A549 (cell line): ENCODE results near the gene PRR23E. TPM values are rescaled to one million over a fixed set of nuclear protein-coding genes. Genes with fewer than 3 reads are reported as not detected.

Source experiments
- ATAC-seq, 2 experiments: fragments of 200-7000 bp in 1 of 2; fragments of >200 bp in 1 of 2; cut with Nextera tagmentation in 1 of 2; cut with Tn5 transposase in 1 of 2; 3 replicates each; pipeline versions ENCODE4 v1.8.0 to v1.9.1; 2018 to 2020; ENCODE audit warnings: mild to moderate bottlenecking in 1 of 2, moderate library complexity in 1 of 2
- CTCF ChIA-PET: fragments of 300-600 bp; sonication (Branson Sonifier 250); formaldehyde crosslinking; extraction: SDS; loops from one replicate; lab custom pipeline; 2021; ENCODE audit warnings: antibody characterized with exemption, inconsistent platforms; lab: Yijun Ruan, JAX
- POLR2A ChIA-PET: fragments of 350-600 bp; formaldehyde crosslinking; extraction: SDS; loops from one replicate; lab custom pipeline; 2021; ENCODE audit warnings: antibody characterized with exemption, inconsistent platforms; lab: Yijun Ruan, JAX
- DNase-seq, 2 experiments: peaks; one replicate each; pipeline versions ENCODE4 v3.0.0 to v3.0.0-alpha.2; 2011 to 2016; ENCODE audit warnings: low read depth in 1 of 2, low spot score in 1 of 2
- FAIRE-seq: peaks from 2 replicates; lab custom pipeline; 2011; peaks lifted over from hg19 to GRCh38; lab: Jason Lieb, UNC
- H3K27ac ChIP-seq, 2 experiments: fragments of >200 bp; sonication (Bioruptor Twin); formaldehyde crosslinking; 3 replicates each; pipeline ENCODE4 v1.5.1; 2016 to 2017
- H3K4me1 ChIP-seq: fragments of >200 bp; sonication (Bioruptor Twin); formaldehyde crosslinking; 3 replicates; pipeline ENCODE4 v1.6.1; 2016
- H3K4me2 ChIP-seq: fragments of >200 bp; sonication (Bioruptor Twin); formaldehyde crosslinking; 3 replicates; pipeline ENCODE4 v1.6.1; 2016
- H3K4me3 ChIP-seq: fragments of >200 bp; sonication (Bioruptor Twin); formaldehyde crosslinking; 3 replicates; pipeline ENCODE4 v1.5.1; 2016
- H3K9me3 ChIP-seq: fragments of >200 bp; sonication (Bioruptor Twin); formaldehyde crosslinking; 3 replicates; pipeline ENCODE4 v1.6.1; 2016
- ATOH8 ChIP-seq: fragments of 250-450 bp; sonication (Bioruptor Pico); IDR thresholded peaks from 2 replicates; pipeline ENCODE4 v1.5.0; 2020; ENCODE audit warnings: low read depth, mild to moderate bottlenecking, moderate library complexity
- BCL3 ChIP-seq: fragments of >200 bp; sonication (Bioruptor Twin); formaldehyde crosslinking; IDR thresholded peaks from 3 replicates; pipeline ENCODE4 v1.6.1; 2016
- CEBPB ChIP-seq, 2 experiments: fragments of >200 bp in 1 of 2; sonication (Bioruptor Twin) in 1 of 2; formaldehyde crosslinking in 1 of 2; IDR thresholded peaks; 2 replicates each; pipeline ENCODE4 v1.6.1; 2012 to 2016
- CHD4 ChIP-seq: fragments of 200-600 bp; sonication (generic); IDR thresholded peaks from 2 replicates; pipeline ENCODE4 v1.6.1; 2016; ENCODE audit warnings: antibody characterized with exemption, mild to moderate bottlenecking, borderline replicate concordance
- CTCF ChIP-seq: fragments of >200 bp; sonication (Bioruptor Twin); formaldehyde crosslinking; IDR thresholded peaks from 3 replicates; pipeline ENCODE4 v1.5.1; 2016
- EHMT2 ChIP-seq: fragments of 200-600 bp; sonication (generic); IDR thresholded peaks from 2 replicates; pipeline ENCODE4 v1.6.1; 2016; ENCODE audit warnings: antibody characterized with exemption, low read depth, mild to moderate bottlenecking, moderate library complexity
- ESRRA ChIP-seq: fragments of 150-350 bp; IDR thresholded peaks from 2 replicates; pipeline ENCODE4 v1.6.1; 2014; ENCODE audit warnings: mild to moderate bottlenecking, low read length, borderline replicate concordance
- HDAC2 ChIP-seq: fragments of 200-600 bp; sonication (generic); IDR thresholded peaks from 2 replicates; pipeline ENCODE4 v1.6.1; 2016
- HEYL ChIP-seq: fragments of 250-450 bp; sonication (Bioruptor Pico); IDR thresholded peaks from 2 replicates; pipeline ENCODE4 v1.8.0; 2021; ENCODE audit warnings: mild to moderate bottlenecking, moderate library complexity
- HOXB13 ChIP-seq: fragments of 250-450 bp; sonication (Bioruptor Pico); IDR thresholded peaks from 2 replicates; pipeline ENCODE4 v1.5.0; 2020; ENCODE audit warnings: low read depth, mild to moderate bottlenecking, moderate library complexity
- JUN ChIP-seq, 2 experiments: fragments of >200 bp; sonication (Bioruptor Twin); formaldehyde crosslinking; IDR thresholded peaks; 2 replicates in 1 of 2; 3 replicates in 1 of 2; pipeline ENCODE4 v1.6.1; 2016 to 2017
- KDM5A ChIP-seq: fragments of 200-600 bp; sonication (generic); IDR thresholded peaks from 2 replicates; pipeline ENCODE4 v1.6.1; 2016; ENCODE audit warnings: antibody characterized with exemption, mild to moderate bottlenecking
- MAZ ChIP-seq: fragments of 150-350 bp; IDR thresholded peaks from 2 replicates; pipeline ENCODE4 v1.6.1; 2014; ENCODE audit warnings: antibody characterized with exemption, low read depth, low read length, borderline replicate concordance
- NR3C1 ChIP-seq: fragments of >200 bp; sonication (Bioruptor Twin); formaldehyde crosslinking; IDR thresholded peaks from 3 replicates; pipeline ENCODE4 v1.6.1; 2017
- POLR2A ChIP-seq: IDR thresholded peaks from 2 replicates; pipeline ENCODE4 v1.6.1; 2012; ENCODE audit warnings: mild to moderate bottlenecking, low read length
- POLR2AphosphoS2 ChIP-seq: conservative IDR thresholded peaks from 2 replicates; pipeline ENCODE4 v1.6.1; 2012; ENCODE audit warnings: low read length, improper control_type of control experiment, inconsistent platforms
- ZC3H11A ChIP-seq: fragments of 450-650 bp; IDR thresholded peaks from 2 replicates; pipeline ENCODE4 v1.6.1; 2014; ENCODE audit warnings: antibody characterized with exemption, mild to moderate bottlenecking
- ZFP36 ChIP-seq: fragments of 450-650 bp; IDR thresholded peaks from 2 replicates; pipeline ENCODE4 v1.6.1; 2014; ENCODE audit warnings: borderline replicate concordance; ENCODE audit not compliant: partially characterized antibody
- ZSCAN20 ChIP-seq: fragments of 250-450 bp; sonication (Bioruptor Pico); IDR thresholded peaks from 2 replicates; pipeline ENCODE4 v1.8.0; 2022; ENCODE audit warnings: mild to moderate bottlenecking, moderate library complexity
- WGBS: methylation state at CpG from one replicate; pipeline ENCODE4 v1.1.6; 2017; ENCODE audit errors: missing lambda C conversion rate; 5-methylcytosine and 5-hydroxymethylcytosine counted together
- polyA plus RNA-seq, 4 experiments: library from polyadenylated mRNA; depleted of rRNA in 3 of 4; stranded (reverse); fragments of >200 nt; fragmentation: RNase III in 1 of 4; extraction: RNeasy Plus Mini Kit Qiagen cat#74134 plus additional on column Dnase treatment in 1 of 4; gene quantifications; 2 replicates in 3 of 4; 3 replicates in 1 of 4; pipeline ENCODE4 v1.2.3, GENCODE V29; 2011 to 2017
- TF ChIP-seq, protein P1 (sequence below): IDR thresholded peaks from 2 replicates; pipeline ENCODE4 v1.6.1; 2012; ENCODE audit warnings: low read depth, borderline replicate concordance
- TF ChIP-seq, protein P2 (sequence below): fragments of 200-600 bp; sonication (generic); IDR thresholded peaks from 2 replicates; pipeline ENCODE4 v1.6.1; 2016; ENCODE audit warnings: antibody characterized with exemption, mild to moderate bottlenecking, moderate library complexity

Gene PRR23E
- polyA plus RNA-seq, 2 of the 4 experiments (the other 2 are of a cell fraction), result not detected

DNA sequence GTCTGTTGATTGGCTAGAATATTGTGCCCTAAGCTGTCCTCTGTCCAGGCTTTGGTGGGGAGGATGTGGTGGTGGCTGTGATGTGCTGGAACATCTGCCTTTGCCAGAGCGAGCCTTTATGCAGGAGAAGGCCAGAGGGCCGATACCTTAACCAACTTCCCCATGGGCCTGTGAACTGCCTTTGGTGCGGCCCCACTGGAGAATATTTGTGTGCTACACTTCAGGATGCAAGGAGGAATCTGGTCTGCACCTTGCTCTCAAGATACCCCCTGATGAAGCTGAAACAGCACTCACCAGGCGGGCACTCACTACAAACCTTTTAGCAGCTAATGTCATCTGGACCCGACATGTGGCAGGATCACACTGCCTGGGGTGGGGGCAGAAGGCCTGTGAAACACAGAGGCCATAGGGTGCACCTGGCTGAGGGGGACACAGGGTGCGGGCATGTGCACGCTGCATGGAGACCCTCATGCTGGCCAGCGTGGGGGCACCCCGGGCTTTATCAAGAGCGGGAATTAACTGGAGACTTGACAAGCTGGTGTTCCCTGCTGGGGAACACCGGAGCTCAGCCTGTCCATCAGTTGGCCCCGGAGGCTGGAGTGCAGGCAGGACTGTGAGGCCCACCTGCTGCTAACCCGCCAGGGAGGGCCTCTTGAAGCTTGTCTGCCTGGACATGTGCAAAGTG is 16.4 kb downstream of the PRR23E start (continued):
- no peak for TF ChIP-seq JUN (IDR thresholded peaks at IDR 0.05)

GRCh38 chr3:127209840-127210653 is 17.1 kb downstream of the PRR23E start:
- no peaks in the 10 kb centered on the region for H3K4me1 ChIP-seq
- DNase-seq (no peak), ATAC-seq (no peak)
- TF ChIP-seq KDM5A (no peak), CTCF (no peak), ESRRA (no peak), CEBPB (IDR thresholded peaks at IDR 0.05) (no peak), ATOH8 (CRISPR knock-in tag) (no peak), ZSCAN20 (CRISPR knock-in tag) (no peak), HOXB13 (CRISPR knock-in tag) (no peak), BCL3 (no peak), POLR2A (no peak), HEYL (CRISPR knock-in tag) (no peak), MAZ (no peak), CHD4 (no peak), NR3C1 (no peak), EHMT2 (no peak), POLR2AphosphoS2 (no peak), ZFP36 (no peak), HDAC2 (no peak), ZC3H11A (no peak)
- TF ChIP-seq, protein P1, sequence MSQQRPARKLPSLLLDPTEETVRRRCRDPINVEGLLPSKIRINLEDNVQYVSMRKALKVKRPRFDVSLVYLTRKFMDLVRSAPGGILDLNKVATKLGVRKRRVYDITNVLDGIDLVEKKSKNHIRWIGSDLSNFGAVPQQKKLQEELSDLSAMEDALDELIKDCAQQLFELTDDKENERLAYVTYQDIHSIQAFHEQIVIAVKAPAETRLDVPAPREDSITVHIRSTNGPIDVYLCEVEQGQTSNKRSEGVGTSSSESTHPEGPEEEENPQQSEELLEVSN, result no peak
- TF ChIP-seq, protein P2, sequence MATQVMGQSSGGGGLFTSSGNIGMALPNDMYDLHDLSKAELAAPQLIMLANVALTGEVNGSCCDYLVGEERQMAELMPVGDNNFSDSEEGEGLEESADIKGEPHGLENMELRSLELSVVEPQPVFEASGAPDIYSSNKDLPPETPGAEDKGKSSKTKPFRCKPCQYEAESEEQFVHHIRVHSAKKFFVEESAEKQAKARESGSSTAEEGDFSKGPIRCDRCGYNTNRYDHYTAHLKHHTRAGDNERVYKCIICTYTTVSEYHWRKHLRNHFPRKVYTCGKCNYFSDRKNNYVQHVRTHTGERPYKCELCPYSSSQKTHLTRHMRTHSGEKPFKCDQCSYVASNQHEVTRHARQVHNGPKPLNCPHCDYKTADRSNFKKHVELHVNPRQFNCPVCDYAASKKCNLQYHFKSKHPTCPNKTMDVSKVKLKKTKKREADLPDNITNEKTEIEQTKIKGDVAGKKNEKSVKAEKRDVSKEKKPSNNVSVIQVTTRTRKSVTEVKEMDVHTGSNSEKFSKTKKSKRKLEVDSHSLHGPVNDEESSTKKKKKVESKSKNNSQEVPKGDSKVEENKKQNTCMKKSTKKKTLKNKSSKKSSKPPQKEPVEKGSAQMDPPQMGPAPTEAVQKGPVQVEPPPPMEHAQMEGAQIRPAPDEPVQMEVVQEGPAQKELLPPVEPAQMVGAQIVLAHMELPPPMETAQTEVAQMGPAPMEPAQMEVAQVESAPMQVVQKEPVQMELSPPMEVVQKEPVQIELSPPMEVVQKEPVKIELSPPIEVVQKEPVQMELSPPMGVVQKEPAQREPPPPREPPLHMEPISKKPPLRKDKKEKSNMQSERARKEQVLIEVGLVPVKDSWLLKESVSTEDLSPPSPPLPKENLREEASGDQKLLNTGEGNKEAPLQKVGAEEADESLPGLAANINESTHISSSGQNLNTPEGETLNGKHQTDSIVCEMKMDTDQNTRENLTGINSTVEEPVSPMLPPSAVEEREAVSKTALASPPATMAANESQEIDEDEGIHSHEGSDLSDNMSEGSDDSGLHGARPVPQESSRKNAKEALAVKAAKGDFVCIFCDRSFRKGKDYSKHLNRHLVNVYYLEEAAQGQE, result no peak
- TF ChIP-seq, all 56 proteins: peak for 0
- Histone ChIP-seq H3K9me3 (no peaks in the 10 kb centered on the region), H3K4me2 (no peak overlapping the region), H3K4me3 (no peak overlapping the region), H3K27ac (no peak overlapping the region)
- FAIRE-seq, result no peak
- WGBS, result 56% methylated on average over 7 of the region's 14 CpGs
- ChIA-PET CTCF (no interaction called here), POLR2A (no interaction called here)
